ENCODE measurements around the gene DOCK6. TPM values are rescaled to one million over a fixed set of nuclear protein-coding genes. Genes with fewer than 3 reads are reported as not detected.

The DOCK6 gene
- total and polyA plus RNA-seq, 2 of the 13 experiments (the other 11 are each of a cell fraction or from before 2014, with no cell fraction given), result 5.4 to 38.1 TPM

DNA sequence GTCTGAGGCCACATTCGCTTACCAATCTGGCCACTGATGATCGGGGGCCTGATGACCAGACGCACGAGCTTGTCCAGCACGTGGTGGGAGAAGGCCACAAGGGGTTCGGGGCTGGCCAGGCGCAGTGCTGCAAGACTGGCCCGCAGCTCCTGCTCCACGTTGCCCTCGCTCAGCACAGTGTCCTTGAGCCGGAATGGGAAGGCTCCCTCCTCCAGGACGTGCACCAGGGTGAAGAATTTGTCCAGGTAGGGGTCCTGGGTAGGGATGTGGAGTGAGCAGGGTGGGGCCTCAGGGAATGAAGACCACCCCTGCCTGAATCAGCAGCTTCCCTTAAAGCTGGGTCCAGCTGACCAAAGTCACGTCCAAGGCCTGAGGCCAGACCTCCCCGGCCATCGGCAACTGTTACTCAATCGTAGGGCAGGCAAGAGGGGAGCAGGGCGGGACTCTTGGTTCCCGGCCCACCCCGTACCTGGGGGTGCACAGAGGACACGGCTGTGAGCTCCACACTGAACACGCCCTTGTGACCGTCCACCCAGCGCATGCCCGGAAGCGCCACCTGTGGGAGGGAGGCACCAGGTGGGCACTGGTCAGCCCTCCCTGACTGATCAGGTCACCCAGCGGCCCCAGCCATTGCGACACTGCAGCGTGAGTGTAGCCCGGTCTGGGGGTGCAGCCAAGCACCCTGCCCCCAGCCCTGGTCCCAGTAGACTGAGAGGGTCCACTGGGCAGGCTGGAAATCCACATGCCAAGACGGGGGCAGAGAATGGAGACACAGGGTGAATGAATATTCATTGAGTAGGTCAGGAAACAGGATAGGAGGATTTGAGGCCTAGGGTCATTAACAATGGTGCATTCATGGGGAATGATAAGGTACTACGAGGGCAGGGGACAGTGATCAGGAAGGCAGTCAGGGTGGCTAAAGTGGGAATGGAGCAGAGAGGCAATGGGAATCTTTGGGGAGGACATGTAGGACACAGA lies 25.7 kb downstream of the DOCK6 start (continued):
- TF ChIP-seq, protein P1, sequence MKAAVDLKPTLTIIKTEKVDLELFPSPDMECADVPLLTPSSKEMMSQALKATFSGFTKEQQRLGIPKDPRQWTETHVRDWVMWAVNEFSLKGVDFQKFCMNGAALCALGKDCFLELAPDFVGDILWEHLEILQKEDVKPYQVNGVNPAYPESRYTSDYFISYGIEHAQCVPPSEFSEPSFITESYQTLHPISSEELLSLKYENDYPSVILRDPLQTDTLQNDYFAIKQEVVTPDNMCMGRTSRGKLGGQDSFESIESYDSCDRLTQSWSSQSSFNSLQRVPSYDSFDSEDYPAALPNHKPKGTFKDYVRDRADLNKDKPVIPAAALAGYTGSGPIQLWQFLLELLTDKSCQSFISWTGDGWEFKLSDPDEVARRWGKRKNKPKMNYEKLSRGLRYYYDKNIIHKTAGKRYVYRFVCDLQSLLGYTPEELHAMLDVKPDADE (CRISPR knock-in tag; IDR thresholded peaks at IDR 0.05), result no peak
- TF ChIP-seq ZBTB21 (CRISPR knock-in tag; IDR thresholded peaks at IDR 0.05) (no peak), MED8 (CRISPR knock-in tag; IDR thresholded peaks at IDR 0.05; ENCODE audit: insufficient replicate concordance) (peak; percentile 88), NAIF1 (CRISPR knock-in tag; IDR thresholded peaks at IDR 0.05; ENCODE audit: borderline replicate concordance) (no peak), HDAC2 (CRISPR knock-in tag; IDR thresholded peaks at IDR 0.05) (peak; percentile 81), FOXK1 (CRISPR knock-in tag; IDR thresholded peaks at IDR 0.05; ENCODE audit: borderline replicate concordance, low read depth) (no peak; the same call in 1 of the 2 replicates), ZSCAN9 (CRISPR knock-in tag; IDR thresholded peaks at IDR 0.05; ENCODE audit: borderline replicate concordance) (peak; percentile 68; the same call in 1 of the 2 replicates), MAF1 (CRISPR knock-in tag; IDR thresholded peaks at IDR 0.05; ENCODE audit: borderline replicate concordance) (no peak), ZKSCAN1 (IDR thresholded peaks at IDR 0.05; ENCODE audit: low read length) (no peak), HES4 (CRISPR knock-in tag; IDR thresholded peaks at IDR 0.05; ENCODE audit: borderline replicate concordance) (0 out of 2 replicates have a peak, but pooled peaks have one; percentile 58), CBX2 (IDR thresholded peaks at IDR 0.05; ENCODE audit: low read depth, low read length) (no peak), CBX2 (CRISPR knock-in tag; IDR thresholded peaks at IDR 0.05; ENCODE audit: low read depth) (no peak), FOXA1 (IDR thresholded peaks at IDR 0.05) (no peak), FOXA1 (CRISPR knock-in tag; IDR thresholded peaks at IDR 0.05) (no peak; the same call in 1 of the 2 replicates), ZNF607 (CRISPR knock-in tag; IDR thresholded peaks at IDR 0.05; ENCODE audit: borderline replicate concordance) (no peak; the same call in none of the 2 replicates), ZNF12 (CRISPR knock-in tag; IDR thresholded peaks at IDR 0.05) (no peak), KDM1A (CRISPR knock-in tag; IDR thresholded peaks at IDR 0.05) (peak; percentile 40), SATB2 (CRISPR knock-in tag; IDR thresholded peaks at IDR 0.05) (no peak), ZNF138 (CRISPR knock-in tag; IDR thresholded peaks at IDR 0.05; ENCODE audit: low read depth) (0 out of 2 replicates have a peak, but pooled peaks have one; percentile 73)
- TF ChIP-seq, protein P2, sequence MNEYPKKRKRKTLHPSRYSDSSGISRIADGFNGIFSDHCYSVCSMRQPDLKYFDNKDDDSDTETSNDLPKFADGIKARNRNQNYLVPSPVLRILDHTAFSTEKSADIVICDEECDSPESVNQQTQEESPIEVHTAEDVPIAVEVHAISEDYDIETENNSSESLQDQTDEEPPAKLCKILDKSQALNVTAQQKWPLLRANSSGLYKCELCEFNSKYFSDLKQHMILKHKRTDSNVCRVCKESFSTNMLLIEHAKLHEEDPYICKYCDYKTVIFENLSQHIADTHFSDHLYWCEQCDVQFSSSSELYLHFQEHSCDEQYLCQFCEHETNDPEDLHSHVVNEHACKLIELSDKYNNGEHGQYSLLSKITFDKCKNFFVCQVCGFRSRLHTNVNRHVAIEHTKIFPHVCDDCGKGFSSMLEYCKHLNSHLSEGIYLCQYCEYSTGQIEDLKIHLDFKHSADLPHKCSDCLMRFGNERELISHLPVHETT (CRISPR knock-in tag; conservative IDR thresholded peaks at IDR 0.05), result peak; percentile 26; the same call in 1 of the 2 replicates
- TF ChIP-seq, protein P3, sequence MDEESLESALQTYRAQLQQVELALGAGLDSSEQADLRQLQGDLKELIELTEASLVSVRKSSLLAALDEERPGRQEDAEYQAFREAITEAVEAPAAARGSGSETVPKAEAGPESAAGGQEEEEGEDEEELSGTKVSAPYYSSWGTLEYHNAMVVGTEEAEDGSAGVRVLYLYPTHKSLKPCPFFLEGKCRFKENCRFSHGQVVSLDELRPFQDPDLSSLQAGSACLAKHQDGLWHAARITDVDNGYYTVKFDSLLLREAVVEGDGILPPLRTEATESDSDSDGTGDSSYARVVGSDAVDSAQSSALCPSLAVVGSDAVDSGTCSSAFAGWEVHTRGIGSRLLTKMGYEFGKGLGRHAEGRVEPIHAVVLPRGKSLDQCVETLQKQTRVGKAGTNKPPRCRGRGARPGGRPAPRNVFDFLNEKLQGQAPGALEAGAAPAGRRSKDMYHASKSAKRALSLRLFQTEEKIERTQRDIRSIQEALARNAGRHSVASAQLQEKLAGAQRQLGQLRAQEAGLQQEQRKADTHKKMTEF (CRISPR knock-in tag; IDR thresholded peaks at IDR 0.05), result peak; percentile 91
- TF ChIP-seq, protein P4, sequence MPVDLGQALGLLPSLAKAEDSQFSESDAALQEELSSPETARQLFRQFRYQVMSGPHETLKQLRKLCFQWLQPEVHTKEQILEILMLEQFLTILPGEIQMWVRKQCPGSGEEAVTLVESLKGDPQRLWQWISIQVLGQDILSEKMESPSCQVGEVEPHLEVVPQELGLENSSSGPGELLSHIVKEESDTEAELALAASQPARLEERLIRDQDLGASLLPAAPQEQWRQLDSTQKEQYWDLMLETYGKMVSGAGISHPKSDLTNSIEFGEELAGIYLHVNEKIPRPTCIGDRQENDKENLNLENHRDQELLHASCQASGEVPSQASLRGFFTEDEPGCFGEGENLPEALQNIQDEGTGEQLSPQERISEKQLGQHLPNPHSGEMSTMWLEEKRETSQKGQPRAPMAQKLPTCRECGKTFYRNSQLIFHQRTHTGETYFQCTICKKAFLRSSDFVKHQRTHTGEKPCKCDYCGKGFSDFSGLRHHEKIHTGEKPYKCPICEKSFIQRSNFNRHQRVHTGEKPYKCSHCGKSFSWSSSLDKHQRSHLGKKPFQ (CRISPR knock-in tag; IDR thresholded peaks at IDR 0.05; ENCODE audit: insufficient replicate concordance), result no peak
- TF ChIP-seq, protein P5, sequence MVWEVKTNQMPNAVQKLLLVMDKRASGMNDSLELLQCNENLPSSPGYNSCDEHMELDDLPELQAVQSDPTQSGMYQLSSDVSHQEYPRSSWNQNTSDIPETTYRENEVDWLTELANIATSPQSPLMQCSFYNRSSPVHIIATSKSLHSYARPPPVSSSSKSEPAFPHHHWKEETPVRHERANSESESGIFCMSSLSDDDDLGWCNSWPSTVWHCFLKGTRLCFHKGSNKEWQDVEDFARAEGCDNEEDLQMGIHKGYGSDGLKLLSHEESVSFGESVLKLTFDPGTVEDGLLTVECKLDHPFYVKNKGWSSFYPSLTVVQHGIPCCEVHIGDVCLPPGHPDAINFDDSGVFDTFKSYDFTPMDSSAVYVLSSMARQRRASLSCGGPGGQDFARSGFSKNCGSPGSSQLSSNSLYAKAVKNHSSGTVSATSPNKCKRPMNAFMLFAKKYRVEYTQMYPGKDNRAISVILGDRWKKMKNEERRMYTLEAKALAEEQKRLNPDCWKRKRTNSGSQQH (CRISPR knock-in tag; IDR thresholded peaks at IDR 0.05; ENCODE audit: low read depth), result no peak

Data from HepG2 (cell line).